IPS DF 6.9 (cell line): ENCODE results near the gene B3GALT6.

ENCODE experiments used
- DNase-seq: peaks from one replicate; pipeline ENCODE4 v3.0.0-alpha.2; 2013; ENCODE audit warnings: low read depth, low spot score
- H3K27ac ChIP-seq: one replicate; pipeline ENCODE4 v1.5.1; 2013; ENCODE audit warnings: low read length, control low read depth
- H3K27me3 ChIP-seq: 2 replicates; pipeline ENCODE4 v1.6.1; 2013; ENCODE audit warnings: mild to moderate bottlenecking, low read length; ENCODE audit not compliant: control insufficient read depth, insufficient read depth
- H3K36me3 ChIP-seq: 2 replicates; pipeline ENCODE4 v1.6.1; 2013; ENCODE audit warnings: low read length; ENCODE audit not compliant: control insufficient read depth, insufficient read depth
- H3K4me1 ChIP-seq: 2 replicates; pipeline ENCODE4 v1.6.1; 2013; ENCODE audit warnings: low read length; ENCODE audit not compliant: control insufficient read depth, insufficient read depth
- H3K4me3 ChIP-seq: 2 replicates; pipeline ENCODE4 v1.5.1; 2013; ENCODE audit warnings: mild to moderate bottlenecking, low read length
- H3K9me3 ChIP-seq: 2 replicates; pipeline ENCODE4 v1.6.1; 2013; ENCODE audit warnings: low read length, inconsistent platforms; ENCODE audit not compliant: control insufficient read depth, insufficient read depth
- WGBS: extraction: QIAGEN DNeasy Blood & Tissue Kit; methylation state at CpG from one replicate; pipeline ENCODE4 v1.1.7; 2013; ENCODE audit warnings: mixed read lengths, missing lambda C conversion rate; ENCODE audit not compliant: insufficient read length, insufficient coverage; 5-methylcytosine and 5-hydroxymethylcytosine counted together

Gene B3GALT6

DNA sequence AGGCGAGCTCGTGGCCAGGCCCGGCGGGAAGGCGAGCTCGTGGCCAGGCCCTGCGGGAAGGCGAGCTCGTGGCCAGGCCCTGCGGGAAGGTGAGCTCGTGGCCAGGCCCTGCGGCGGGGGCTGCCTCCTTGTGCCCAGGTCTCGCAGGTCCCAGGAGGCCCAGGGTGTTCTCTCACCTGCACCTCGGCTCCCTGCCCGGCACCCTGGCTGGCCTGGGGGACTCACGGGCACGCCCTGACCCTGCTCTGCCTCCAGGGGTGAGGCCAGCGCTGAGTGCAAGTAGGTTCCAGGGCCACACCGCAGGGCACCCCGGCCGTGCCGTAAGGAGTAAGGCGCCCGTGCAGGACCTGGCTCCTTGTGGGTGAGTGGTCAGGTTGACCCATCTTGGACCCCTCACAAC, 4.7 kb upstream of the B3GALT6 start:
- WGBS, result no CpG with 5 or more reads among the region's 25 CpGs
- Histone ChIP-seq H3K27ac (no peak overlapping the region), H3K9me3 (no peaks in the 10 kb centered on the region), H3K27me3 (no peaks in the 10 kb centered on the region), H3K36me3 (peaks cover 21% of the 10 kb centered on the region), H3K4me1 (no peaks in the 10 kb centered on the region), H3K4me3 (no peak overlapping the region)
- DNase-seq, result no peak

DNA sequence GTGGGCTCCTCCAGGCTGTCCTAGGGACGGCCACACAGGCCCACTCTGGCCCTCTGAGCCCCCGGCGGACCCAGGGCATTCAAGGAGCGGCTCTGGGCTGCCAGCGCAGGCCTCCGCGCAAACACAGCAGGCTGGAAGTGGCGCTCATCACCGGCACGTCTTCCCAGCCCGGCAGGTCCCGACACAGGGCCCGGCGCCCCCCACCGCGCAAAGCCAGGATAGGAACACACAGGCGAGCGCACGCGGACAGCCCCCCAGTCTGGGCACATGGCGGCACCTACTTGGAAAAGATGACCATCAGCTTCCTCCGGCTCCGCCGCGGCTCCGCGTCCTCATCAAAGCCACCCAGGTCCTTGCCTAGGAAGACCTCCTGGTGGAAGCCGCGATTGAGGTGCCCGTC, 3.9 kb upstream of the B3GALT6 start:
- H3K27me3 ChIP-seq, result no peaks in the 10 kb centered on the region

DNA sequence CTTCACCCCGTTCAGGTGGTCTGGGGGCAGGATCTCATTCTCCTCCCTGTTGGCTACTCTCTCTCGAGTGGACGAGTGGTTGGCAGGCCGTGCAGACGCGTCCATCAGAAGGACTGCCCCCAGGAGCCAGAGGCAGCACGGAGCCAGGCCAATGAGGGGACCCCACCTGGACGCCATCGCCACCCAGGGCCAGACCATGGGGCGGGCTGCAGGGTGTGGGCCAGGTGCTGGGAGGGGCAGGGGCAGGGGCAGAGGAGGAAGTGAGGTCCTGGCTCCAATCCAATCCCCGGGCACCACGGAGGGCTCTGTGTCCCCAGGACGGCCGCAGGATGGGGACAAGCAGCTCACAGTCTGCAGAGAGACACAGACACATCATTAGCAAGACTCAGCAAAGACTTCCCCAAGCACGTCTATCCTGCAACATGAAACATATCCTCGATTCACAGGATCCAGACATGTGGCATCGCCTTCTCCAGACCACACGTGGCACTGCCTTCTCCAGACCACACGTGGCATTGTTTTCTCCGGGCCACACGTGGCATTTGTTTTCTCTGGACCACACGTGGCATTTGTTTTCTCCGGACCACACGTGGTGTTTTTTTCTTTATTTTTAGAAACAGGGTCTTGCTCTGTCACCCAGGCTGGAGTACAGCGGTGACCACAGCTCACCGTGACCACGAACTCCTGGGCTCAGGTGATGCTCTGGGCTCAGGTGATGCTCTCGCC, 3.3 kb upstream of the B3GALT6 start:
- Histone ChIP-seq H3K4me3 (no peak overlapping the region), H3K4me1 (peaks cover 5% of the 10 kb centered on the region; the same call in 1 of the 2 replicates), H3K9me3 (no peaks in the 10 kb centered on the region), H3K27ac (no peak overlapping the region), H3K27me3 (no peaks in the 10 kb centered on the region), H3K36me3 (peaks cover 14% of the 10 kb centered on the region)
- no peak for DNase-seq
- WGBS, result no CpG with 5 or more reads among the region's 28 CpGs

More for the DNA sequence above, 3.9 kb upstream of the B3GALT6 start:
- Histone ChIP-seq H3K36me3 (peaks cover 14% of the 10 kb centered on the region), H3K27ac (no peak overlapping the region), H3K4me1 (peaks cover 5% of the 10 kb centered on the region; the same call in 1 of the 2 replicates), H3K4me3 (no peak overlapping the region), H3K9me3 (no peaks in the 10 kb centered on the region)
- DNase-seq, result no peak
- WGBS, result no CpG with 5 or more reads among the region's 30 CpGs

- H3K9me3 ChIP-seq, result no peaks in the 10 kb centered on the region
- no CpG with 5 or more reads among the region's 19 CpGs for WGBS
- no peak overlapping the region for H3K27ac ChIP-seq
- peaks cover 5% of the 10 kb centered on the region; the same call in 1 of the 2 replicates for H3K4me1 ChIP-seq
- H3K36me3 ChIP-seq, result peaks cover 14% of the 10 kb centered on the region
- DNase-seq, result no peak
- H3K27me3 ChIP-seq, result no peaks in the 10 kb centered on the region
- H3K4me3 ChIP-seq, result no peak overlapping the region
Observed at GRCh38 chr1:1229770-1230169, 2.3 kb upstream of the B3GALT6 start.

DNA sequence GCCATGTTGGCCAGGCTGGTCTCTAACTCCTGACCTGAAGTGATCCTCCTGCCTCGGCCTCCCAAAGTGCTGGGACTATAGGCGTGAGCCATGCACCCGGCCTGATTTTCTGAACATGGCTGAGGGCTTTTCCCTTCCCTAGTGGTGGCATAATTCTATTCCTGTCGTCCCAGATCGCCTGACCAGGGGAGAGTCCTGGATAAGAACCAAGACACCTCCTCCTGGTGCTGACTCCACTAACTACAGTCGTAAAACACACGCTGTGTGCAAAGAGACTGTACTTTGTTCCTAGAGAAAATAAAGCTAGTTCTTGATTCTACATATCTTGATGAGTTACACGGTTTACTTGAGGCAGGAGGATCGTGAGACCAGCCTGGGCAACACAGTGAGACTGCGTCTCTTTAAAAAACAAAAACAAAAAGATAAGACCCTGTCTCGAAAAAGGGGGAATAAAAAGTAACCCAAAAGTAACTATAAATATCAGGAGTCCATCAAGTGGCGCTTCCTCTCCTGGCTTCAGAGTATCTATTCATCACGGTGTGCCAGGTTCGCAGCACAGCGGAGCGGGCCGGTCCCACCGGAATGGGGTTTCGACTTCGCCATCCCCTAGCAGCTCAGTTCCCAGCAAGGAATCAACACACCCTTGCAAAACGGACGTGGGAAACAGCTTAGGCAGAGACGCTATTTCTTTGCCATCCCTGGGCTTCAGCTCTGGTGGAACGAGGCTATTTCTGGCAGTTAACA, 1.2 kb upstream of the B3GALT6 start:
- H3K36me3 ChIP-seq, result peaks cover 12% of the 10 kb centered on the region
- H3K4me1 ChIP-seq, result peaks cover 5% of the 10 kb centered on the region; the same call in 1 of the 2 replicates
- no peak for DNase-seq

DNA sequence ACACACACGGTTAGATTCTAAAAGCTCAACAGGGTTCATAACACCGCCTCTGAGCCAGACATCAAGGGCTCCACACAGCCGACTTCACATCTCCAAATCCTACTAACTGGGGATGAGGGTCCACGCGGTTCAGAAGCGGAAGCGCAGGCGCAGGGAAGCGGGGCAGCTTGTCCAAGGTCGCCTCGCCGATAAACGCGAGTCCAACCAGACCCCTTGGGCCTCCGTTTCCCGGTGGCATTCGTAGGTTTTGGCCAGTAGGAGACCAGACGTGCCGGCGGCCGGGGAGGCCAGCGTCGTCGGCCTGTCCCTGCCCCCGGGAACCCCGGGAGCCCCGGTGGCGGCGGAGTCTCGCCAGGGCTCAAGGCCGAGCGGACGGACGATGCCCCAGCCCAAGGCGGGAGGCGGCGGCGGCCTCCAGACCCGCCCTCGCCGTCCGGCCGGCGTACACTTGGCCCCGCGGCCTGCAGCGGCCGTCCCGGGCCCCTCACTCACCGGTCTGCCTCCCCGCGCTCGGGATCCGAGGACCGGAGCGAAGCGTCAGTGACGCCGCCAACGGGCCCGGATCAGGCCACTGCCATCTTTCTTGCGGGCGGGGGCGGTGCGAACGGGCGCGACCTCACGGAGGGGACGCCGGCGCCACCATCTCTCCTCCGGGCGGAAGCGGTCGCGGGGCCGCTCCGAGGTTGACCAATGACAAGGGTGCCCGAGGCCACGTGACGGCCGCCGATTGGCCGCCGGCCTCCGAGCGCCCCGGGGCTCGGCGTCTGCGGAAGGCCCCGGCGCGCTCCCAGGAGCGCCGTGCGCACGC, 433 bp upstream of the B3GALT6 start, which contains the start of gene SDF4:
Gene SDF4 (minus strand): TSS at position 602 of the 808 bp plus-strand sequence. CDS start 3,229 bp downstream, outside the sequence.
- H3K36me3 ChIP-seq, result peaks cover 11% of the 10 kb centered on the region

More for the DNA sequence above, 1.2 kb upstream of the B3GALT6 start:
- H3K9me3 ChIP-seq, result no peaks in the 10 kb centered on the region
- no peaks in the 10 kb centered on the region for H3K27me3 ChIP-seq
- H3K4me3 ChIP-seq, result peak overlapping the region; percentile 83
- WGBS, result no CpG with 5 or more reads among the region's 24 CpGs
- no peak overlapping the region for H3K27ac ChIP-seq

GRCh38 chr1:1232796-1233566, 944 bp downstream of the B3GALT6 start:
- Histone ChIP-seq H3K9me3 (no peaks in the 10 kb centered on the region), H3K27me3 (no peaks in the 10 kb centered on the region), H3K36me3 (peaks cover 6% of the 10 kb centered on the region), H3K4me3 (no peak overlapping the region), H3K4me1 (peaks cover 7% of the 10 kb centered on the region; the same call in 1 of the 2 replicates), H3K27ac (no peak overlapping the region)
- DNase-seq, result no peak
- WGBS, result no CpG with 5 or more reads among the region's 98 CpGs

More for the DNA sequence above, 433 bp upstream of the B3GALT6 start, which contains the start of gene SDF4:
- no peaks in the 10 kb centered on the region for H3K9me3 ChIP-seq
- peak; percentile 88 for DNase-seq
- no CpG with 5 or more reads among the region's 99 CpGs for WGBS
- H3K27ac ChIP-seq, result no peak within 1 kb of the TSS
- H3K27me3 ChIP-seq, result no peaks in the 10 kb centered on the region
- peak within 1 kb of the TSS; percentile 83 for H3K4me3 ChIP-seq
- peaks cover 5% of the 10 kb centered on the region; the same call in 1 of the 2 replicates for H3K4me1 ChIP-seq

DNA sequence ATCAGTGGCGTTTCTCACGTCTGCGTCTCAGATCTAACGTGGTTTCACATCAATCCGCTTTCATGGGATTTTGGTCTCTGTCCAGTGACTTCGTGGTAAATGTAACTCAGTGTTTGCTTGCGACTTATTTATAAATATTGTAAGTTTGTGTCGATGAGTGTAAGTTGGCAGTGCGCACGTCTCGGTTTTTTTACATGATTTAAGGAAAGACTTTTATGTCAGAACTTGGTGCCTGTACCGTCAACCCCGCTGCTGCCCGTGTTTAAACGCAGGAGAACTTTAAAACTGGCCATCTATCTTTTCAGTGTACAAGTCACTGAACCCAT, 1.5 kb downstream of the B3GALT6 start:
- no peak for DNase-seq
- no peak overlapping the region for H3K4me3 ChIP-seq
- no peak overlapping the region for H3K27ac ChIP-seq
- H3K4me1 ChIP-seq, result peaks cover 7% of the 10 kb centered on the region; the same call in 1 of the 2 replicates
- peaks cover 2% of the 10 kb centered on the region; the same call in 1 of the 2 replicates for H3K36me3 ChIP-seq
- 100% methylated on average over 5 of the region's 15 CpGs for WGBS
- H3K27me3 ChIP-seq, result no peaks in the 10 kb centered on the region
- no peaks in the 10 kb centered on the region for H3K9me3 ChIP-seq

GRCh38 chr1:1234180-1234808, 2.3 kb downstream of the B3GALT6 start:
- Histone ChIP-seq H3K27ac (no peak overlapping the region), H3K27me3 (no peaks in the 10 kb centered on the region), H3K4me3 (no peak overlapping the region), H3K9me3 (no peaks in the 10 kb centered on the region), H3K4me1 (peaks cover 7% of the 10 kb centered on the region; the same call in 1 of the 2 replicates), H3K36me3 (peaks cover 2% of the 10 kb centered on the region; the same call in 1 of the 2 replicates)
- DNase-seq, result no peak
- WGBS, result no CpG with 5 or more reads among the region's 28 CpGs
